AG09309 (cell line): ENCODE results near the gene MAP3K14.

Experiments
- DNase-seq: peaks from one replicate; pipeline ENCODE4 v3.0.0-alpha.2; 2010; ENCODE audit warnings: low read depth
- H3K4me3 ChIP-seq: 2 replicates; pipeline ENCODE4 v1.5.1; 2011; ENCODE audit warnings: mild to moderate bottlenecking, low read depth, low read length, moderate library complexity; ENCODE audit not compliant: control insufficient read depth
- CTCF ChIP-seq: IDR thresholded peaks from 2 replicates; pipeline ENCODE4 v1.5.1; 2011; ENCODE audit warnings: mild to moderate bottlenecking, low read depth, low read length, inconsistent platforms; ENCODE audit not compliant: insufficient read depth, control insufficient read depth; ENCODE audit errors: missing control alignments

Gene MAP3K14

DNA sequence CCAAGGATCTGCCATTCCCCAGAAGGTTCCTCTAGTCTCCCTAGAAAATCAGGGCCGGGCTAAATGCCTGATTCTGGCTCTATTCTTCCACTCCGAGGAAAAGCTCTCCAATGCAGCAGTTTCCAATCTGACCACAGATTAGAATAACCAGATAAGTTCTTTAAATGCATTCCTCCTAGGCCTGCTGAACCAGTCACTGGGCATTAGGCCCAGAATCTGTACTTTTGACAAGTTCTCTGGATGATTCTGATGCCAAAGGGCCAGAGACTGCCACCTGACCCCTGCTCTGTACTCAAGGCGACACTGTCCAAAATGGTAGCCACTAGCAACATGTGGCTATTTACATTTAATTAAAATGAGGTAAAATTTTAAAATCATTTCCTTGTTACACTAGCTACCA lies 22.3 kb downstream of the MAP3K14 start:
- DNase-seq, result peak; percentile 74
- no peak overlapping the region for H3K4me3 ChIP-seq
- peak; percentile 0 for TF ChIP-seq CTCF

- no peak overlapping the region for H3K4me3 ChIP-seq
- peak; percentile 34 for TF ChIP-seq CTCF
- peak; percentile 75 for DNase-seq
These were observed 23.2 kb downstream of the MAP3K14 start for GRCh38 chr17:45293413-45294211.

DNA sequence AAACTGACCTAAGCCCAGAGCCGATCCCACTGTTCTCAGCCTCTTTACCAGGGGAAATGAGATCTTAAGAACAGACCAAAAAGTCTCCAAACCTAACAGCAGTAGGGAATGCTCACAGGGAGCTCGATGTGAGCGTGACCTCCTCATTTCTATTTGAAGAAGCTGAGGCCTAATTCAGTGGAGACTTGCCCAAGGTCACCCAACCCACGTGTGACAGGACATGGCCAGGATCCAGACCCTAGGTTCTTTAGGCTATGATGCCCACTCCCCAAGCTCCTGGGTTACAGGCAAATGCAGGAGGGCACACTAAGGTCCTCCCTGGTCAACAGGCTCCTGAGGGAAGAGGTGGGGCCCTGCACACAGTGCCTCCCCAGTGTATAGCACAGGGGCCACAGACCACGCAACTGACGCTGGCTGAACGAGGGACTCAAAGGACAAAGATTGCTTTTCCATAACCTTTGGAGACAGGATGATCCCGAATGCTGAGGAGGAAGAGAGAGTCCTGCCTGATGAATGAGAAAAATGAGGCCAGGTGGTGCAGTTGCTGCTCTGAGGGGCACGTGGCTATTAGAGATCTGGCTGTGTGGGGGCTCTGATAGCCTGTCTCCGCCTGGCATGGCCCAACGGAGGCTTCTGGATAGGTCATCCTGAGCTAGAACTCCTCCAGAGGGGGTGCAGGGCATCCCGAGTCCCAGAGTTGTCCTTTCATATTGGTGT lies 24.0 kb downstream of the MAP3K14 start:
- DNase-seq, result no peak
- H3K4me3 ChIP-seq, result no peak overlapping the region

GRCh38 chr17:45291171-45291805 lies 25.5 kb downstream of the MAP3K14 start:
- no peak for DNase-seq
- H3K4me3 ChIP-seq, result no peak overlapping the region
- no peak for TF ChIP-seq CTCF

More for the DNA sequence above, 24.0 kb downstream of the MAP3K14 start:
- TF ChIP-seq CTCF, result no peak

DNA sequence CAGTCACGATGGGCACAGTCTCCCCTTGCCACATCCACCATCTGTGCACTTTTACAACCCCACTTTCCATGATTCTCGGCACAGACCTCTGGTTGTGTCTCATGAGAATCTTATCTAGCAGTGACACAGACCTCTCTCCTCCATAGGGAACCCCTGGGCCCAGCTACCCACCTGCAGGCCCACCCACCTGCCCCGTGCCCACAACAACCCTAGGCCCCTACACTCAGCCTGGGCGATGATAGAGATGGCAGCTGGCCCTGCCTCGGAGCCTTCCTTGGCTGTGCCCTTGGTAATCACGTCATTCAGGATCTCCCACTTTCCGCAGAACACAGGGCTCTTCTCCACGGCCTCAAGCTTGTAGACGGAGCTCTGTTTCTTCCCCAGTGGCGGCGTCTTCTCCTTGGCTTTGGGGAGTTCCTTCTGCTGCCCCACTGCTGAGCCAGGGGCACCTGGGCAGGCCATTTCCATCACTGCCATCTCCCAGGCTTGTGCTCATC lies 26.5 kb downstream of the MAP3K14 start:
- DNase-seq, result no peak
- no peak overlapping the region for H3K4me3 ChIP-seq
- TF ChIP-seq CTCF, result no peak

DNA sequence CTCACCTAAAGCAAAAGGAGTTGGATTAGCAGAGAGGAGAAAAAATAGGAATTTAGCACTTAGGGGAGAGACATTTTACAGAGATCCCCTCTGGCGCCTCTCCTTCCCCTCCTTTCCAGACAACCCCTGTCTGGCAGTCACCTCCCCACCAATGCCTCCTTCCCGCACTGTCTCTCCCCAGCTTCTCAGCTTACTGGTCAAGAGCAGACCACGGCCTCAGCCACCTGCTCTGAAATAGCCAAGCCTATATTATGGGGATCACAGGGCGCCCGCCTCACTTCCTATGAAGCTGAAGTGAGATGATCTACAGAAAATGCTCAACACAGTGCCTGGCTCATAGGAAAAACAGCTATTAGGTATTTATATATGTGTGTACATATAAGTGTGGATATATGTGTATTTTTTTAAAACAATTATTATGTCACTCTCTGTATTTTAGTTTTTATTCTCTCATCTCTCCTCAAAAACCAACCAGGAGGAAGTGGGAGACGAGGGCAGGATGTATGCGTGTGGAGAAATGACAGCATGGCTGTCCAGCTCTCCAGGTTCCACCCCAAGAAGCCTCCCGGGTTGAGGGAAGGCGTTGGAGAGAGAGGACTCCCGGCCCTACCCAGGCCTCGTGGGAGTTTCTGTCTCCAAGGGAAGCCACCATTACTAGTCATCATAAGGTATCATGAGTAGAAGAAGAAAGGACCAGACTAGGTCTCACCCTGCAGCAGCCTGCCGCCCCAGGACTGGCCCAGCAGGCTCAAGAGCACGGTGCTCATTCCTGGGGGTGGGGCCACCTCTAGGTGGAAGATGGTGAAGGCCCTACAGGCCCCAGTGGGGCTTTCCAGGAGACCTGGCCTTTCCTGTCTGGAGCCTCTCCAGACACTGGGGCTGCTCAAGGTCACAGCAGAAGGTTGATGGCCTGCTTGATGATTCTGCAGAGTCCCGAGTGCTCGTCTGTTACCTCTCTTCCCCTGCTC lies 27.2 kb downstream of the MAP3K14 start:
- no peak overlapping the region for H3K4me3 ChIP-seq
- no peak for DNase-seq
- TF ChIP-seq CTCF, result no peak
